ENCODE results near the gene SUCLG2.

DNA sequence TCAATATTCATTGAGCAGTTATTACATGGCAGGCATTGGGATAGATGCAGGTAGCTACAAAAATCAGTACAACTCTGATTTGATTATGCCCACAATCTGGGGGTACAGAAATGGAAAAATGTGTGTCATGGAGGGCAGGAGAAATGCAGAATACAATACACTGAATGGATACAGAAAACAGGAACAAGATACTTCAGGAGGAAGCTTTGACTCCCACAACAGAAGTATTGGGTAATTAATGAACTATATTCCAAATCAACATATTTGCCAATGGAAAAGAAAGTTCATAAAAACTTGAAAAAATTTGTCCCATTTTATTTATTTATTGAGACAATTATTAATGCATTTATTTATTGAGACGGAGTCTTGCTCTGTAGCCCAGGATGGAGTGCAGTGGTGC, 207.0 kb downstream of the SUCLG2 start:
- no peak for TF ChIP-seq EZH2 (IDR thresholded peaks at IDR 0.05; ENCODE audit: low read length)
- TF ChIP-seq, protein P1, sequence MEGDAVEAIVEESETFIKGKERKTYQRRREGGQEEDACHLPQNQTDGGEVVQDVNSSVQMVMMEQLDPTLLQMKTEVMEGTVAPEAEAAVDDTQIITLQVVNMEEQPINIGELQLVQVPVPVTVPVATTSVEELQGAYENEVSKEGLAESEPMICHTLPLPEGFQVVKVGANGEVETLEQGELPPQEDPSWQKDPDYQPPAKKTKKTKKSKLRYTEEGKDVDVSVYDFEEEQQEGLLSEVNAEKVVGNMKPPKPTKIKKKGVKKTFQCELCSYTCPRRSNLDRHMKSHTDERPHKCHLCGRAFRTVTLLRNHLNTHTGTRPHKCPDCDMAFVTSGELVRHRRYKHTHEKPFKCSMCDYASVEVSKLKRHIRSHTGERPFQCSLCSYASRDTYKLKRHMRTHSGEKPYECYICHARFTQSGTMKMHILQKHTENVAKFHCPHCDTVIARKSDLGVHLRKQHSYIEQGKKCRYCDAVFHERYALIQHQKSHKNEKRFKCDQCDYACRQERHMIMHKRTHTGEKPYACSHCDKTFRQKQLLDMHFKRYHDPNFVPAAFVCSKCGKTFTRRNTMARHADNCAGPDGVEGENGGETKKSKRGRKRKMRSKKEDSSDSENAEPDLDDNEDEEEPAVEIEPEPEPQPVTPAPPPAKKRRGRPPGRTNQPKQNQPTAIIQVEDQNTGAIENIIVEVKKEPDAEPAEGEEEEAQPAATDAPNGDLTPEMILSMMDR (optimal IDR thresholded peaks at IDR 0.05 in 1 of 3, IDR thresholded peaks at IDR 0.05 in 1 of 3, conservative IDR thresholded peaks at IDR 0.05 in 1 of 3; ENCODE audit: extremely low read depth in 1 of 3, insufficient read depth in 2 of 3, low read length in 3 of 3), result no peak
